Measurements from ENCODE around the gene ITGAL.
A peak's percentile ranks its signal among the peaks of the same experiment; 100 is the strongest.

ITGAL gene

GRCh38 chr16:30567160-30567990 lies 94.8 kb downstream of the ITGAL start:
- DNase-seq (ENCODE audit: low read depth): peak; percentile 26

DNA sequence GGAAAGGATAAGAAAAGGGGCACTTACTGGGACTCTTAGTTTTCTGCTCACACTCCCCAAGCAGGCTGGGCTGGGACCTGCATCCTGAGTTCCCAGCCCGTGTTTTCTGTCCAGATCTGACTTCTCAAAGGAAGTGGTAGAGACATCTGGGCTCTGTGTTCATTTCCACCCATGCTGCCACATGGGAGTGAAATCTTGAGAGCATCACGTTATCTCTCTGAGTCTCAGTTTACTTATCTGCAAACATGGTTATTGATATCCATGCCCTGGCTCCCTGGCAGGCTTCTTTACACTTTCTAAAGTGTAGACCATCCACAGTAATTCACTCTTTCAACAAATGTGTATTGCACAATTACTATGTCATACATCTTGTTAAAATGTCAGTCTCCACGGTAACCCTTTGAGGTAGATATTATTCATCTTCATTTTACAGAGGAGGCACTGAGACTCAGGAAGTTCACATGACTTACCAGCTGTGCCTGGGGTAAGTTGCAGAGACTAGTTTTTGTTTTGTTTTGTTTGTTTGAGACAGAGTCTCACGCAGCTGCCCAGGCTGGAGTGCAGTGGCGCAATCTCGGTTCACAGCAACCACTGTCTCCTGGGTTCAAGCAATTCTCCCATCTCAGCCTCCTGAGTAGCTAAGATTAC lies 95.6 kb downstream of the ITGAL start:
- no peak for DNase-seq (ENCODE audit: low read depth)

- no peak for DNase-seq (ENCODE audit: low read depth)
These were observed 96.7 kb downstream of the ITGAL start for GRCh38 chr16:30569281-30569680.

DNA sequence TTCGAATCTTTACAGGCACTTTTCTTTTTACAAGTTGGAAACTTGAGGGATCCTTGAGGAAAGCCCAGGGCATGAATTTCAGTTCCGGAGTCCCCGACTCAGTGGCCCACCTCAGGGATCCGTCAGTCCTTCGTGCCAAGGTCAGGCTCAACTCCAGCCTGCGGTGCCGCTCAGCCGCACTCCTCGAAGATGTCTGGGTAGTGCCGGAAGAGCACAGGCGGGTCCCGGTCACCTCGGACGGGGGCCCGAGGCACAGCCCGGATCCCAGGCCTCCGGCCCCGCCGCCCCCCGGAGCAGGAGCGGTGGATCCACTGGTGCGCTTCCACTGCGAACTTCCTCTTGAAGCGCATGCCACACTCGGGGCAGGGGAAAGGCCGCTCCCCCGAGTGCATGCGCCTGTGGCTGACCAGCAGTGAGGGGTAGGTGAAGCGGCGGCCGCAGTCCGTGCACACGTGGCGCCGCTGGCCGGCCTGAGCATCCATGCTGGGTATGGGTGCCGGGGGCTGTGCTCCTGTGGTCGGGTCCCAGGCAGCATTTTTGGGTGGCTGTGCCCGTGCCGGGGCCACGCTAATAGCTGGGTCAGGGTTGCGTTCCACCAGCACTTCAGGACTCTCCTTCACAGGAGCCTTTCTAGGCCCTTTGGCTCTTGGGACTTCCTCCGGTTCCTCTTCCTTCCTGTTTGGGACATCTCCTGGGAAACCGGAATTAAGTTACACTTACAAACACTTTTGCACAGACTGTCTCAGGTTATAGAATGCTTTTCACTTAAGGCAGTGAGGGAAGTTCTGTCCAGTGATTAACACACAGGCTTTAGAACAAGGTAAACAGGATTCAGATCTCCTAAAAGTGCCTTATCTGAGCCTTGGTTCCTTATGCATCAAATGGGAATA lies 97.4 kb downstream of the ITGAL start:
- no peak for DNase-seq (ENCODE audit: low read depth)

DNA sequence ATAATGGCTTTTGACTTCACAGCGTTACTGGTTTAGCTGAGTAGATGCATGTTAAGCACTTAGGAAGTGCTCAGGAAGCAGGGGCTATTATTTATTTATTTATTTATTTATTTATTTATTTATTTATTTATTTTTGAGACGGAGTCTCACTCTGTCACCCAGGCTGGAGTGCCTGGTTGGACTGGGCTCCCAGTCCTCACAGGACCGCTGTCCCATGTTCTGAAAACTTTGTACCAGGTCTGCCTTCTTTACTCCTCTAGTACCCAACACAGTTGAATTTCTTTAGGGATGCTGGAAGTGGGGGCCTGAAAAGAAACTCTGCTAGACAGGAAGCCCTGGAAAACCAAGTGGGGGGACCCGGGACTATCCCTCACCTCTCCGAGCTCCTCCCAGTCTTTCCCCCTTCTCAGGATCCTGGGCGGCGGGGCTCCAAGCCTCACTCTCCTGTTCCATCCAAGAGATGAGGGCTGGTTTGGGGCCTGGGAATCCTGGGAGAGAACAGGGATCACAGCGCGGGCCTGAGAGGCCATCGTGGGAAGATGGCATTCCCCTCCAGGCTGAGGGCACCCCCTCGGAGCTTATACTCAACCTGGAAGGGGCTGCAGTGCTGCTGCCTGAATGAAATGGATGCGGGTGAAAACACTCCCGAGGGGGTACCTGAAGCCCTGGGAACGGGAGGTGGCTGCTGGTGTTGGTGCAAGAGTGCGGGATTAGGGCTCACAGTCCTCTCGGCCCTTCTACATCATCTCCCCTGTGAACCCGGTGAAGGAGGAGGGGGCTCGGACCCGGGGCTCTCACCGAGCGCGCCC lies 98.3 kb downstream of the ITGAL start:
- no peak for DNase-seq (ENCODE audit: low read depth)

DNA sequence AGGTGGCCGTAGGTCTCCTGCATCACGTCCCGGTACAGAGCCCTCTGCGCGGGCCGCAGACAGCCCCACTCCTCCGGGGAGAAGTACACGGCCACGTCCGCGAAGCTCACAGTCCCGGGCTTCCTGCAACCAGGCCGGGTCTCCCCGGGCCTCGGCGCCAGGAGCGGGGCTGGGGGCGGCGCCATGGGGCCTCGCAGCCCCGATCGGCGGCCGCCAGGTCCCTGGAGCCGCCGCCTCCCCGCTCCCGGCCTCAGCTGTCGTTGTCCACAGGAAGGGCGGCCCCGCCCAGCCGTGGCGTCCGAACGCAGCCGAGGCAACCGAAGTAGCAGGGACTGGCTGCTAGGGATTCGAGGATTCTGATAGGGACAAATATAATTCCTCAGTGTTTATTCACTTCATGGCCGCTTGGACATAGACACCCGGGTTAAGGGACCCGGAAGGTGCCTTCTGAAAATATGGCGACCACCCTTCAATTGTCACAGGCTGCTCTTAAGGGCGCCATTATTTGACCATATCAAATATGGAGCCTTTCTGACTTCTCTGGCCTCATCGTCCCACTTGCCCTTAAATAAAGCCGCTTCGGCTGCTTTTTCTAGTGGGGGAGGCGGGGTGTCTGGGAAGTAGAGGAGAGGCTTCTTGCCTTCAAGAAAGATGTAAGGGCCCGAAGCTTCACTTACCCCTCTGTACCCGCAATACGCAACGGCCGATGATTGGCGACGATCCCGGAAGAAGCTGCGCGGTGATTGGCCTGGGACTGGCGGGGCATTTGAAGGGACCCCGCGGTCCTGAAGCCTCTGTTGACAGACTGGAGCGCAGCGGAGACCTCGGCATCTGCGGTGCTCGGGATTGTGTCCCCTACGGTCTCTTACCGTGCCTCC lies 99.1 kb downstream of the ITGAL start, which contains the start of gene ZNF688:
Gene ZNF688 (minus strand): TSS at position 270 of the 878 bp plus-strand sequence. CDS start 85 bp downstream, at position 185.
- peak; percentile 88 for DNase-seq (ENCODE audit: low read depth)
